Colon (tissue), 2 donors: Measurements from ENCODE around the gene SPAG5.
"Not testable (repeated sequence)": the region's sequence is repeated elsewhere in the genome, so short reads cannot be mapped to it uniquely, and the experiment has no call there.

ENCODE experiments used
- FAIRE-seq: peaks from 2 replicates; lab custom pipeline; 2012; peaks lifted over from hg19 to GRCh38; lab: Jason Lieb, UNC
- donor health status: control.
- donor health status: control.

The SPAG5 gene

GRCh38 chr17:28612936-28613872, 14.4 kb upstream of the SPAG5 start:
- no peak for FAIRE-seq

DNA sequence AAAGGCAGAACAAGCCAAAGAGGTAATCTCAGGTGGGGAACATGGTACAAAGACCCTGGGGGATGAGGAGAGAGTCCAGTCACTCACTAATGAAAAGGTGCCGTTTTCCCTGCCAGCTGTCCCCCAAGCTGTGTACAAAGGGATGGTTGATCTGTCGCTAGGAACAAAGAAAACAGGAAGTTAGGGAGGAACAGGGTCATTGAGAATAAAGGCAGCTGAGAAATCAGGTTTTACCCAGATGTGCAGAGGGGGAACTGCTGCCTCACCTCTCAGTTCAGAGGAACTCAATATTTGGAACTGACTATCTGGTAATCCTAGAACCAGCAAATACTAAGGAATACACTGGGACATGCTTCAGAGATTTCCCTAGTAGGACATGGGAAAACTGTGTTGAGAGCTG, 13.7 kb upstream of the SPAG5 start:
- FAIRE-seq: no peak

DNA sequence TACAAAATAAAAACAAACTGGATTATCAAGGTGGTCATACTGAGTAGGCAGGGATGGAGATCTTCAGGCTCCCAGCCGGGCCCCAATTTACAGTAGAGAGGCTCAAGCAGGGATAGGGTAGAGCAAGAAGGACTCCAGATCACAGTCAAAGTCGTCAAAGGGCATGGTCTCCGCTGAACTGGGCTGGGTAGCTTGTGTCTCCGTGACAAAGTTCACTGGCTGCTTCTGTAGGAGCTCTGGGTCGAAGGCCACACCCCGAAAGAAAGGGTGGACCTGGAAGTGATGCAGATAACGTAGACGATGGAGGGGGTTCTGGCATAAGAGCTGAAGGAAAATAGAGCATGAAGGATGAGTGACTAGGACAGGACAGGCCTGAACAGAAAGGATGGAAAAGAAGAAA, 11.6 kb upstream of the SPAG5 start:
- FAIRE-seq: no peak

DNA sequence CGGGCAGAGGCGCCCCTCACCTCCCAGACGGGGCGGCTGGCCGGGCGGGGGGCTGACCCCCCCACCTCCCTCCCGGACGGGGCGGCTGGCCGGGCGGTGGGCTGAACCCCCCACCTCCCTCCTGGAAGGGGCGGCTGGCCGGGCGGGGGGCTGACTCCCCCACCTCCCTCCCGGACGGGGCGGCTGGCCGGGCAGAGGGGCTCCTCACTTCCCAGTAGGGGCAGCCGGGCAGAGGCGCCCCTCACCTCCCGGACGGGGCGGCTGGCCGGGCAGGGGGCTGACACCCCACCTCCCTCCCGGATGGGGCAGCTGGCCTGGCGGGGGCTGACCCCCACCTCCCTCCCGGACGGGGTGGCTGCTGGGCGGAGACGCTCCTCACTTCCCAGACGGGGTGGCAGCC, 5.2 kb upstream of the SPAG5 start:
- FAIRE-seq: not testable (repeated sequence)

GRCh38 chr17:28599311-28600184, 723 bp upstream of the SPAG5 start:
- FAIRE-seq: no peak

GRCh38 chr17:28598389-28598788, 436 bp downstream of the SPAG5 start:
- no peak for FAIRE-seq

DNA sequence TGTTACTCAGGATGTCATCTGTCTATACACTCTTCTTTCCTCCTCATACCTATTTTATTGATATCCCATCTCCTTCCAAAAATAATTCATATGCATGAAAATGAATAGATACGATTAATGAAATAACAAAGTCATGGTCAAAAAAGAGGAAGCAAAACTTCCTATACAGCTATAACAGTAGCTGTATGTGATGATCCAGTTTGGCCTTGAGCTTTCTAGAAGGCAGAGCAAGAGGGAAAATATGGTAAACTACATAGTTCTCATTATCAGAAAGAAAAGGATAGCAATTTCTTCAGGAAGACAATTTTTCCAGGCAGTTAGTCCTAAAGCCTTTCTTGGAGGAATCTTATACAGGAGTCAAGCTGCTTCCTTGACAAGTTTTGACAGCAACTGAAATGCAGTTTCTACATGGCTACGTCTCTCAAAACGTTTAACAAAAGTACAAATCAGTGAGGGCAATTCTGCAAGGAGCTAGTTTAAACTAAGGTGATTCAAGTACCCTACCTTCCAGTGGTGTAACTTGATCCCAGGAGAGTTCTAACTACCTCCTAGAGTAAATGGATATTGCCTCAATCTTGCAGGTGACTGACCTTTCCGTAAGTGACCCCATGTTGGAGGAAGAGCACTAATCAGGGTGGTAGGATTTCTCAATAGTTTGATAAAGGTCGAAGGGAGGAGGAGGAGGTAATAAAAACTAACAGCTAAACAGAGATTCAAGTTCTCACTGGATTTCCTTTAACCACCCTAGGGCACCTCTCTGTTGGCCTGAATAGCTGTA, 1.0 kb downstream of the SPAG5 start:
- no peak for FAIRE-seq

DNA sequence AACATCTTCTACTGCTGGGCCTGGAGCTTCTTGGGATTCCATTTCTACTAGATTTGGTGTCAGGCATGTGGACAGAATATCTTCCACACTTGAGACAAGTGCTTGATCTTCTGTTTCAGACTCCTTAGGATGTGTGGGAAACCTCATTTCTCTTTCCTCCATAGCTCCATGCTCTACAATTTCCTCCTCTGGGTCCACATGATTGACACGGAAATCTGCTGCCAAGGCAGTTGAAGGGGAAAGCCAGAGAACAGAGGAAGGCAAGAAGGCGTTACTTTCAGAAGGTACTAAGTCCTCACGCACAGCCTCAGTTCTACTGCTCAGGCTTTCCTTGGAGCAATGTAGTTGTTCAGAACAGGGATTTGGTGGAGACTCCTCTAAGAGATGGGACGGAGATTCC, 6.6 kb downstream of the SPAG5 start:
- FAIRE-seq: no peak

DNA sequence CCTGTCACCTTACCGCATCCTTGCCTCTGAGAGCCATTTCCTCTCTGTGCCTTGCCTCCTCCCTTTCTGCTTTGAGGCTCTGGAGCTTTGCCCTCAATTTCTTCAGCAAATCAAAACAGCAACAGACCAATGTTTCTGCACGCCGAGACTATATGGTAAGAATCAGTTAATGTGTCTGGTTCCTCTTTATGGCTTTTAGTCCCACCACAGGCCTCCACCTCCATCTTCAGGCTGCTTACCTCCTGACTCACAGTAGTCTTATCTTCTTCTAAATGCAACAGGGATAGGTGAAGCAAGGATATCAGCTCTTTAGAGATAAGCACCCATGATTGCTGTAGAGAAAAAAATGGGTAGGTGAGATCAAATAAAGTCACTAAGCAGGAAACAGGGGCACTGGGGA, 13.0 kb downstream of the SPAG5 start:
- FAIRE-seq: no peak

DNA sequence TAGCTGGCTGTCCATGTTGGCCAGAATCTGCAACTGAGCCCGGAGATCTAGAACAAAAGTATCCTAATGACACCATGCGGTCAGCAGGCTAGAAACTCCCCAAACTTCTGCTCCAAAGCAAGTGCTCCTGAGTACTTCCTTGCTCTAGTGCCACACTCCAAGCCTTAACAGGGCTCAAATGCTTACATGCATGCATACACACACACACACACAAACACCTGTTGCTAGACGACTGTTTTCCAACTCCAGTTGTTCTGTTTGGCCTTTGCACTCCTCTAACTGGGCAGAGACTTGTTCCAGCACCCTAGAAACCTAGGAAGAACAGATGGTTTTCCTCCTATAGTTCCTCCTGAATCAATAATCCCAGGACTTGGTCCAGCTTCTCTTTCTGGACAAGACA, 14.4 kb downstream of the SPAG5 start:
- FAIRE-seq: no peak

DNA sequence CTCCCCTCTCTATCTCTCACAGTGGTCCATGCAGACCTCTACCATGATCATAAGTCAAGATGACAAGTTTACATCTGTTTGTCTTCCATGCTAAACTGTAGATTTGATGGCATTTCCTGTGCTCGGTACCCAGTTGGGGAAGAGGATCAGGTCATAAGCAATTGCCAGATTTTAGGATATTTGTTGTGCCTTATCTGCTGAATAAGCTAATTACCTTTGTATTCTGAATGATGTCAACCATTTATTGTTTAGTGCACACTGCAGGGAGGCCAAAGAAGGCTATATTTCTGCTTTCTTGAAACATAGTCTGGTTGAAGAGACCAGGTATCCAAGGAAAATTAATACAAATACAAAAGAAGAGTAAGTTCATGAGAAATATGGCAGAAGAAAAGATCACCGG, 16.3 kb downstream of the SPAG5 start:
- no peak for FAIRE-seq

DNA sequence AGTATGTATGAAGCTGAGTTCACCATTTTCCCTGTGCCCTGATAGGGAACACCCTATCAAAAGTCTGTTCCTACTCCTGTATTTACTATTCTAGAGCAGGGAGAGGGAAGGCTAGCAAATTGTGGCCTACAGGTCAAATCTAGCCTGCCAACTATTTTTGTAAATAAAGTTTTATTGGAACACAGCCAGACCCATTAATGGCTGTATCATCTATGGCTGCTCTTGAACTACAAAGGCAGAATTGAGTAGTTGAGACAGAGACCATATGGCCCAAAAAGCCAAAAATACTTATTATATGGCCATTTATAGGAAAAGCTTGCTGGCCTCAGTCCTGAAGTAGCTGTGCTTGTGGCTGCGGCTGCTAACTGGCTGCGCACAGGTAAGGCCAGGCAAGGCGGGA, 17.9 kb downstream of the SPAG5 start:
- FAIRE-seq: no peak

- FAIRE-seq: no peak
Observed at GRCh38 chr17:28579526-28579925, 19.3 kb downstream of the SPAG5 start.

DNA sequence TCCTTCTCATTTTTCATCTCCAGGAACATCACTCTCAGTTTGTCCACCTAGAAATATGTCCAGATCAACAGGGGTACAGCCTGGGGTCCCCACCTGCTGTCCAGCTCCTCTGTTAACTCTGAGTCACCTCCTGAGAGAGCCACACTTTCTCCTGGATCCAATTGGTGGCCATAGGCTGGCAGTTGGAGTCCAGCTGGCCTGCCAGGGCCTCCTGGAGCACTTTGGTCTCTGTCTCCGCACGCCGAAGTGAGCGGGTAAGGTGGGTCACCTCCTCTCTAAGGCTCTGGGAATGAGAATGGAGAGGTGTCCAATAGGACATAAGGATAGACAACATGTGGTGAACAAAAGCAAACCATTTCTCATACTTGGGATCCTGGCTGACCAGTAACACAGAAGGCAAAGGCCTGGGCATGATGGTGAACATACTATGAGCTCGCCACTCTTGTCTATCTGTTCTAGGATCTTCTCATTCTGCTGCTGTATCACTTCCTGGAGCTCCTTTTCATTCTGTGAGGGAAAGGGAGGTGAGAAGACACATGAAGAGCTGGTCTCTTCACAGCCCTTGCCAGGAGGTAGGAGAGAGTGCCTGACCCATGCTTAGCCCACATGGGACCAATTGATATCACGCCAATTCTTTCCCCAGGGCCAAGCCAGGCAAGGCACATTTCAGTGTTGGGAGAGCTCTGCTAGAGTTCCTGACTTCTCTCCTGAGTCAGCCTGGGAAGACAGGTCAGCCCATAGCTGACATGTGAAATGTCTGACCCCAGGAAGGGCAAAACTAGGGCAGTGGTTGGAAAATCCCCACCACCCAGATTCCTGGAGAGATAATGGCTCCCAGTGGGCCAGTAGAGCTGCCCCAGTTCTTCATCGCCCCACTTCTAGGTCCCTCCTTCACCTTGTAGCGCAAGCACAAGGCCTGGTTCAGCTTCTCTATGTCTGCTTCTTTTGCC, 20.3 kb downstream of the SPAG5 start:
- FAIRE-seq: no peak

DNA sequence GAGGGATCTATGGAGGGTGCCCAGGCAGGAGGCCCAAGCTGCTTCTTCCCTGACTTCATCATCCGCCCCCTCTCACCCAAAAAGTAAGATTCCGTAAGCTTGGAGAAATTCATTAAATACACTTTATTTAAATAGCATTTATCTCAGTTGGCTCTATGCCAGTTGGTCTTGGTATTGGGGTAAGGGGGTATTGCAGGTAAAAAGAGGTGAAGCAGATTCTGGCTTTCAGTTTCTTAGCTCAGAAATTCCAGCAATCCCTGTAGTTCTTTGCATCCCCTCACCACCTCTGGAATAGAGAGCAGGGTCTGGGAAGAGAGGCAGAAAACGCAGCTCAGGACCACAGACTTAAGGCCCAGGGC, 21.4 kb downstream of the SPAG5 start:
- FAIRE-seq: no peak

GRCh38 chr17:28576758-28577465, 21.9 kb downstream of the SPAG5 start, which contains the start of gene ALDOC:
ALDOC (minus strand) TSS chr17:28576895; CDS start chr17:28575532, 1,363 bp downstream.
- FAIRE-seq: no peak

DNA sequence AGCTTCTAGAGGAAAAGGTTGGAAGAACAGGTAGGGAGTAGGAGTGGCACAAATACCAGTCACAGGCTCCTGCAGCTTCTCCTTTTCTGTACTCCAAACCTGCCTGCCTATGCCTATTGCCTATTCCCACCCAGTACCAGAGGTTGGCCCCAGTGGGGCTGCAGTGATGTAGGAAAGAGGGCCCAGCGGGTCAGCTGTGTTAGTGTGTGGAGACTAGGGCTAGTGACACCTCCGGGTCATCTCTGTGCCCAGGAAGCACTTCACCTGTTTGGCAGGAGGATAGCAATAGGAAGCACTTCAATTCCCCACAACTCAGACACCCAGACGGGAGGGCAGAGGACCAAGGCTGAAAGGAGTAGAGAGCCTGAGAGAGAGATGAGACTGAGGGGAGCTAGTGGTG, 22.8 kb downstream of the SPAG5 start:
- FAIRE-seq: not testable (repeated sequence)

DNA sequence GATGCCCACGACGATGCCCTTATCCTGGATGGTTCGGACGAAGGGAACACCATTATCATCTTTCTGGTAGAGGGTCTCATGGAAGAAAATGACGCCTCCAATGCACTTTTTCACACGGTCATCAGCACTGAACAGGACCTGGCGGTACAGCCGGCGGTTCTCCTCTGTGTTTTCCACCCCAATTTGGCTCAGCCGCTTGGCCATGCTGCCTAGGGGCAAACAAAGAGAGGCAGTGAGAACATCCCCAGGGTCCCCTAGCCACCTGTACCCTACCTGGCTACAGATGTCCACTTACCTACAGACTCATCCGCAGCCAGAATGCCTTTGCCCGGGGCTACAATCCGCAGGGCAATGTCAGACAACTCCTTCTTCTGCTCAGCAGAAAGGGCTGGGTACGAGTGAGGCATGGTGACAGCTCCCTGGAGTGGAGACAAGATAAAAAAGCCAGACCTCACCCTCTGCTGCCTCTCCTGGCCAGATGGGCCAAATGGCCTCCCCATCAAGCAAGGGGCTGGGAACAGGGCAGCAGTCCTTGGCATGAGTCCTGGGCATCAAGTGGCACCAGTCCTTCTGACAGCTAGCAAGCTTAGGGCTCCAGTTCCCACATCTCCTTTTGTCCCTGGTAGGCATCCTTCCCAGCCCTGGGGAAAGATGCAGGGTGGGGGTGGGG, 23.6 kb downstream of the SPAG5 start:
- FAIRE-seq: no peak

GRCh38 chr17:28574526-28574925, 24.3 kb downstream of the SPAG5 start:
- no peak for FAIRE-seq

GRCh38 chr17:28573966-28574480, 24.8 kb downstream of the SPAG5 start:
- FAIRE-seq: no peak
